NOMO-1 treated with DMSO at 0.1 percent for 48 hours (cell line): Measurements from ENCODE around the gene RFTN1.

ENCODE experiments used
- DNase-seq: peaks from one replicate; lab custom pipeline; 2025; ENCODE audit not compliant: unreplicated experiment; lab: John Stamatoyannopoulos, UW

Gene RFTN1

DNA sequence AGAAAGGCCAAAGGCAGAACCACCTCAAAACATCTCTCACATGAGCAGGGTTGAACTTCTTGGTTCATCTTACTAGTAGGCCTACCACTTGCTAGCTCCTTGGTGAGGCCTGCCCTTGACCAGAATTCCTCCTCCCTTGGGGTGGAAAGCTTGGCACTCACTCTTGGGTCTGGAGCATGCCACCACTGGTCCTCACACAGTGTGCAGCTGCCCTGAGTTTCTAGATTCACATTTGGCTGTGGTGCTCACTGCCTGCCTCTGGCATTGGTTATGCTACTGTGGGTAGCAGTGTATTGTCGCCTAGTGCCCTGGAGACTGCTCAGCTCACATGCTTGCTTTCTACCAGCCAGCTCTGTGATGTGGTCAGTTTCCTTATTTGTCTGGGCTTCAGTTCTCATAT lies 224.8 kb downstream of the RFTN1 start:
- DNase-seq, result no peak

DNA sequence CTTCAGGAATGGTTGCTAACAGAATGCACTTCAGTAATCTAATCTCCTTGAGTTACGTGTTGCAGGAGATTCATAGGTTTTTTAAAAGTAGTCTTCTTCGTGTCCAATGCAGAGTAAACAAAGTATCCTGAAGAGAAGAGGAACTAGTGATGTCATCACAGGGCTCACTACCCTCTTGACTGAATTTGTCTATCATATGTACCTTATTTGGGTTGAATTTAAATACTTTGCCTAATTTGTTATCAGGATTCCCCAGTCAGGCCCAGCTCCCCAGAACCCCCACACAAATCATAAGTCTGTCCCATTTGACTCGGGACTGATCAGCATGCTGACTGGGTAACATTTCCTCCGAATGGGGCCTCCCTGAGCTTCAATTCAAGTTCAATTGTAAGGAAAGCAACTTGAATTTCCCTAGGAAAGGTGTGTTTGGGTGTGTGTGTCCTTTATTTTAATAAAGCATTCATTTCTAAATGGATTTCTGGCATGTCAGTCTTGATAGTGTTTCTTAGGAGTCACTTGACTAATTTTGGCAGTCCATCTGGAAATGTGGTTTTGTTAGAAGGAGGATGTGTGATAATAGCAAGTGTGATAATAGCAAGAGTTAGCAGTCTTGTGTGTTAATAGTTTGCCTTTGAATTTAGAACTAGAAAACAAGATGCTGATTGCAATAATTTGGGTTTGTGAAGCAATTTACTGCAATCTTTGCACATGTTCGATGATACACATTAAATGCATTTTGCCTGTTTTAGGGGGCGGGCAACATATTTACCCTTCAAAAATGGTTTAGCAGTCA lies 226.6 kb downstream of the RFTN1 start:
- DNase-seq, result peak; percentile 24

DNA sequence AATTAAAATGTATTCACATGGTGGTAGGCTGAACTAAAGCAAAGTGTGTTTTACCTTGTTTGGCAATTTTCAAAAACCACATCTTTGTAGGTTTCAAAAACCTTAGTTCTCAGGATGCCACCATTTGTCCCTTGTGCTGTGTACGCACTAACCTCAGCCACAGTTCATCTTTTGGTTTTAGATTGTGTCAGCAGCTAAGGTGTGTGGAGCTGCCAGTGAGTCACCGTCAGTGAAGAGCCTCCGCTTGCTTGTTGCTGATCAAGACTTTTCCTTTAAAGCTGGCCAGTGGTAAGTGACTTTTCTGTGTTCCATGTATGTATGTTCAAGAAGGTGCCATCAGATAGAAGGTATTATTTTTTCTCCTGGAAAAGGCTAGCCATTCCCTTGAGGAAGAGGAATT lies 227.3 kb downstream of the RFTN1 start:
- no peak for DNase-seq

DNA sequence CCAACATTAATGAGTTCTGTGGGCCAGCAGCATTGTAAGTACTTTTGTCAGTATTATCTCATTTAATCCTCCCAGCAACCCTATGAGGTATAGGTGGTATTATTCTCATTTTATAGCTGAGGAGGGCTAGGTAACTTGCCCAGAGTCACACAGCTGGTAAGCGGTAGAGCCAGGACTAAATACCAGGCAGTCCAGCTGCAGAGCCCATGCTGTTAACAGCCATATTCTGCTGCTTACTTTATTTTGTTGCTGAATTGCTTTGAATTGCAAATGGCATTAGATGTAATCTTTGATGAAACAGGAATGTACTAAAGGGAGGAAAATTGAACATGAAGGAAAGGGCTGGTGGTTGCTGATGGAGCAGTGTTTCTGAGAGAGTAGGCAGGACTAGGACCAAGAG lies 228.9 kb downstream of the RFTN1 start:
- no peak for DNase-seq

- no peak for DNase-seq
These were observed 232.8 kb downstream of the RFTN1 start for GRCh38 chr3:16280671-16281070.

DNA sequence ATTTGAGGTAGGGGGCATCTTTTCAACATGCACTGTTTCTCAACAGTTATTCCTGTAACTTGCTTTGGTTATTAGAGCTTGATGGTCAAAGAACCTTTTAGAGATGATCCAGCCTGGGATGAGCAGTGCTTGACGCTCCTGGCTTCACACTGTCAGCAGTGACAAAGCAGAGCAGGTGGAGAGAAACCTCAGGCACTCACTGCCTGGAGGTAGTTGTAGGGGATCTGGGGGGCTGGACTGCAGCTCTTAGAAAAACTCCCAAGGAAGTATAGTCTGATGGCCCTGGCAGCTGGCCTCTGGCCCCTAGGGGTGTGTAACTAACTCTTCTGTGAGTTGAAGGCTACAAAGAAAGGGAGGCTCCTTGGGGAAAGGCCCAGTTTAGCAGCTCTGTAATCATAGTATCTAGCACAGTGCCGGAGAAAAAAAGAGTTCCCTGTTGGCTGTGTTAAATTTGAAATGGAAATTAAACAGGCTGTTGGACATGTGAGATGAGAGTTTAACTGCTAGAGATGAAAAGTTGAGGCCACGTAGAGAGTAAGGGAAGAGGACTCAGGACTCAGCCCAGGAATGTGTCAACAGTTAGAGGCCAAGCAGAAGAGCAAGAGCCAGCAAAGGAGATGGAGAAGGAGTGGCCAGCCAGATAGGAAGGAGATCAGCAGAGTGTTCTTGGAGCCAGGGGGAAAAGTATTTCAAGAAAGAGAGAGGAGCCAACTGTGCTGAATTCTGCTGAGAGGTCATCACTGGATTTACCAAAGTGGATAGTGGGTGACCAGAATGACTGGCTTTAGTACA lies 234.3 kb downstream of the RFTN1 start:
- DNase-seq, result no peak

- no peak for DNase-seq
These were observed 236.0 kb downstream of the RFTN1 start for GRCh38 chr3:16277471-16277870.

DNA sequence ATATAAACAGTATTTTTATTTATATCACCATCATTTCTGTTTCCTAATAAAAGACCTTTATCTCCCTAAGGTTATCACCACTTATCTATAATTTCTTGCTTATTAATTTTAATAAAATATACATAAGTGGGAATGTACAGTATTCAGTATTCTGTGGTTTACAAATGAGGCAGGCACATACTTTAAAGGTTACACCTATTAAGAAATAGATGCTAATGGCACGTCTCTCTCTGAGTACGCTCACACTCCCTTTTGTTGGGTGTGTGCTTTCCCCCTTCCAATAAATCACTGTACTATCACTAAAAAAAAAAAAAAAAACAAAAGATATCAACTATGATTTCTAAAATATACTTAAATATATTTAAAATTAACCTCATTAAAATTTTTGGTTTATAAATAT lies 239.6 kb downstream of the RFTN1 start:
- DNase-seq, result no peak

DNA sequence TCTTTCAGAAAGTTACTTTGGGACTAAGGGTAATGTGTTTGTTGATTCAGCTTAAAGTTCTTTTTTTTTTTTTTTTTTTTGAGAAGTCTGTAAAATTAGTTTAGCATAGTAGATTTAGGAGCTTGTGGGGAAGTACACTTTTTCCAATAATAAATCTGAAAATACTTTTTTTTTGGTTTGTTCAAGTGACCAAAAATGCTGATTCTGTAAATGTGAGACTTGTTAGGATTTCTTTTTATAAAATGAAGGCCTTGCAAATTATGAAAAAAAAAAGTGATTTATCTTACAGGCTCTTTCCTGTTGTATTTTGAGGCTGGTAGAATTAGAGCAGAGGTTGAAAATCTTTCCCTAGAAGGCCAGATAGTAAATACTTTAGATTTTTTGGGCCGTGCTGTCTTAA lies 240.9 kb downstream of the RFTN1 start:
- no peak for DNase-seq

GRCh38 chr3:16270855-16271254 lies 242.6 kb downstream of the RFTN1 start:
- no peak for DNase-seq

DNA sequence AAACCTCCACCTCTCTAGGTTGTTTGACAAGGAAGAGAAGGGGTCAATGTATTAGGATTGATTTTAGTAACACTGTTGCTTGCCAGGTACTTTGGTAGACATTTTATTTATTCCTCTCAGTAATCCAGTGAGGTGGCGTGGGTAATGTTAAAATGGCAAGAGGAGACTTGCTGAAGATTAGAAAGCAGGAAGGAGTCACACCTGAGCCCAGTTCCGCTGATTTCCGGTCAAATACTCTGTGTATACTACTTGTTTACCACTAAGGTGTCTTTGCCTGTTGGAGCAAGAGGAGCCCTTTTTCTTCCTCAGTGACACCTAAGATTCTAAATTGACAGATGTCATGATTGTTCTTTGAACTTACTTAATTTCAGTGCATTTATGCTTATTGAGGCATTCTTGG lies 246.8 kb downstream of the RFTN1 start:
- DNase-seq, result no peak
